Left colon (tissue), 2 donors: Measurements from ENCODE around the gene WHAMM. TPM values are rescaled to one million over a fixed set of nuclear protein-coding genes. Genes with fewer than 3 reads are reported as not detected.

Source experiments
- ATAC-seq: fragments of 200-7000 bp; cut with Tn5 transposase; one replicate; pipeline ENCODE4 v1.9.1; 2020; ENCODE audit warnings: mild to moderate bottlenecking, moderate library complexity
- DNase-seq, 2 donors: peaks; one replicate each; pipeline ENCODE4 v3.0.0-alpha.2; 2020
- intact Hi-C, 2 donors: fragments of 100-400 bp; cut with DNase I in 1 of 2; cut with micrococcal nuclease in 1 of 2; formaldehyde crosslinking; loops; one replicate each; pipeline versions ENCODE4 v1.11.2 to v1.14.0; 2022; cut with DNase I, micrococcal nuclease
- total RNA-seq, 2 donors: library from RNA; stranded (reverse); fragmentation: NEBNext Ultra II Directional; extraction: Animal tissue kit (Norgen Biotek cat#: 25700); gene quantifications; one replicate each; pipeline ENCODE4 v1.2.1, GENCODE V29; 2021
- donor health status: DM: no; HTN: no; CAD: no.
- donor health status: DM: yes; HTN: yes; CAD: no.

The WHAMM gene
- total RNA-seq, 2 donors from 2014 or later: 9.1 to 11.3 TPM

GRCh38 chr15:82881747-82882146 is 72.3 kb downstream of the WHAMM start:
- DNase-seq: no peak
- intact Hi-C loops: no loop called here
- ATAC-seq: no peak

- ATAC-seq (no peak), DNase-seq (no peak)
- intact Hi-C loops: no loop called here
These were observed 73.0 kb downstream of the WHAMM start for GRCh38 chr15:82882273-82882928.

Other genes starting within 250 kb of the WHAMM start
- 1 to 10 TPM in 1 of 2 donors, under 1 TPM in 1; 0.58 to 2.5 TPM for gene CPEB1, start 162.3 kb upstream of the WHAMM start, total RNA-seq
- 1 to 10 TPM; 1.3 to 1.9 TPM for gene AP3B2, start 99.8 kb upstream of the WHAMM start, total RNA-seq
- not detected for gene FSD2, start 3.6 kb upstream of the WHAMM start, total RNA-seq
- 1 to 10 TPM; 2.0 to 2.1 TPM for gene HOMER2, start 143.1 kb downstream of the WHAMM start, total RNA-seq
- 10 to 100 TPM; 21.9 to 22.5 TPM for gene RAMAC, start 176.6 kb downstream of the WHAMM start, total RNA-seq
- 10 to 100 TPM; 22.4 to 22.7 TPM for gene C15orf40, start 202.0 kb downstream of the WHAMM start, total RNA-seq